Loucy (cell line): ENCODE data around the gene SURF1.

Experiments used
- H2AFZ ChIP-seq: fragments of 200-600 bp; sonication (generic); 2 replicates; pipeline ENCODE4 v1.6.0; 2016; ENCODE audit warnings: antibody characterized with exemption, mild to moderate bottlenecking, low read length, moderate library complexity
- H3F3A ChIP-seq: fragments of 200-600 bp; 2 replicates; pipeline ENCODE4 v1.6.0; 2016; ENCODE audit warnings: antibody characterized with exemption, low read depth, mild to moderate bottlenecking
- H3K27me3 ChIP-seq: fragments of 200-600 bp; sonication (generic); 2 replicates; pipeline ENCODE4 v1.6.1; 2014; ENCODE audit warnings: low read length, mild to moderate bottlenecking; ENCODE audit not compliant: insufficient read depth, poor library complexity, severe bottlenecking
- H3K36me3 ChIP-seq: fragments of 200-600 bp; sonication (generic); 2 replicates; pipeline ENCODE4 v1.6.1; 2016; ENCODE audit warnings: low read length; ENCODE audit not compliant: insufficient read depth
- H3K4me1 ChIP-seq: fragments of 200-600 bp; sonication (generic); 2 replicates; pipeline ENCODE4 v1.5.1; 2014; ENCODE audit warnings: low read length, mild to moderate bottlenecking; ENCODE audit not compliant: insufficient read depth, poor library complexity, severe bottlenecking
- H3K4me2 ChIP-seq: fragments of 200-600 bp; sonication (generic); 2 replicates; pipeline ENCODE4 v1.6.0; 2014; ENCODE audit warnings: antibody characterized with exemption, low read length, low read depth, mild to moderate bottlenecking; ENCODE audit not compliant: poor library complexity, severe bottlenecking
- H3K4me3 ChIP-seq: fragments of 200-600 bp; sonication (generic); 2 replicates; pipeline ENCODE4 v1.5.1; 2014; ENCODE audit warnings: low read length, mild to moderate bottlenecking, mixed read lengths; ENCODE audit not compliant: poor library complexity, severe bottlenecking
- H3K79me2 ChIP-seq: fragments of 200-600 bp; sonication (generic); 2 replicates; pipeline ENCODE4 v1.6.1; 2014; ENCODE audit warnings: low read length; ENCODE audit not compliant: insufficient read depth
- H3K9ac ChIP-seq: fragments of 200-600 bp; sonication (generic); 2 replicates; pipeline ENCODE4 v1.6.0; 2014; ENCODE audit warnings: mild to moderate bottlenecking, low read depth, low read length, moderate library complexity; ENCODE audit not compliant: poor library complexity, severe bottlenecking
- H3K9me2 ChIP-seq: fragments of 200-600 bp; sonication (generic); replicated peaks from 2 replicates; pipeline ENCODE4 v1.6.1; 2016; ENCODE audit warnings: low read depth, low read length, mixed read lengths
- H3K9me3 ChIP-seq: fragments of 200-600 bp; sonication (generic); 2 replicates; pipeline ENCODE4 v1.6.1; 2014; ENCODE audit warnings: mild to moderate bottlenecking, antibody characterized with exemption, low read length, low read depth; ENCODE audit not compliant: insufficient read depth
- H4K20me1 ChIP-seq: fragments of 200-600 bp; sonication (generic); 2 replicates; pipeline ENCODE4 v1.6.0; 2014; ENCODE audit warnings: antibody characterized with exemption, low read length, mild to moderate bottlenecking; ENCODE audit not compliant: insufficient read depth, poor library complexity, severe bottlenecking
- EZH2phosphoT487 ChIP-seq: fragments of 200-600 bp; IDR thresholded peaks from 2 replicates; pipeline ENCODE4 v1.6.1; 2018; ENCODE audit warnings: antibody characterized with exemption, mild to moderate bottlenecking, moderate library complexity, borderline replicate concordance
- TF ChIP-seq, protein P1 (sequence below): fragments of 200-600 bp; sonication (generic); conservative IDR thresholded peaks from 2 replicates; pipeline ENCODE4 v1.5.1; 2014; ENCODE audit warnings: mild to moderate bottlenecking, antibody characterized with exemption, low read length

Gene SURF1

GRCh38 chr9:133369422-133369821, 13.1 kb upstream of the SURF1 start:
- H3K9me3 ChIP-seq: no peaks in the 10 kb centered on the region
- no peaks in the 10 kb centered on the region for H3K27me3 ChIP-seq
- TF ChIP-seq, protein P1, sequence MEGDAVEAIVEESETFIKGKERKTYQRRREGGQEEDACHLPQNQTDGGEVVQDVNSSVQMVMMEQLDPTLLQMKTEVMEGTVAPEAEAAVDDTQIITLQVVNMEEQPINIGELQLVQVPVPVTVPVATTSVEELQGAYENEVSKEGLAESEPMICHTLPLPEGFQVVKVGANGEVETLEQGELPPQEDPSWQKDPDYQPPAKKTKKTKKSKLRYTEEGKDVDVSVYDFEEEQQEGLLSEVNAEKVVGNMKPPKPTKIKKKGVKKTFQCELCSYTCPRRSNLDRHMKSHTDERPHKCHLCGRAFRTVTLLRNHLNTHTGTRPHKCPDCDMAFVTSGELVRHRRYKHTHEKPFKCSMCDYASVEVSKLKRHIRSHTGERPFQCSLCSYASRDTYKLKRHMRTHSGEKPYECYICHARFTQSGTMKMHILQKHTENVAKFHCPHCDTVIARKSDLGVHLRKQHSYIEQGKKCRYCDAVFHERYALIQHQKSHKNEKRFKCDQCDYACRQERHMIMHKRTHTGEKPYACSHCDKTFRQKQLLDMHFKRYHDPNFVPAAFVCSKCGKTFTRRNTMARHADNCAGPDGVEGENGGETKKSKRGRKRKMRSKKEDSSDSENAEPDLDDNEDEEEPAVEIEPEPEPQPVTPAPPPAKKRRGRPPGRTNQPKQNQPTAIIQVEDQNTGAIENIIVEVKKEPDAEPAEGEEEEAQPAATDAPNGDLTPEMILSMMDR: no peak
- no peak for TF ChIP-seq EZH2phosphoT487
- H2AFZ ChIP-seq: no peak overlapping the region
- H3K4me1 ChIP-seq: peaks cover 60% of the 10 kb centered on the region
- H3K9me2 ChIP-seq: no peaks in the 10 kb centered on the region
- peaks cover 98% of the 10 kb centered on the region for H3K79me2 ChIP-seq
- H3K36me3 ChIP-seq: peaks cover 46% of the 10 kb centered on the region; the same call in 1 of the 2 replicates
- H3F3A ChIP-seq: peaks cover 16% of the 10 kb centered on the region
- H3K4me3 ChIP-seq: peak overlapping the region; percentile 74
- H3K4me2 ChIP-seq: peak overlapping the region; percentile 96
- peak overlapping the region; percentile 66 for H3K9ac ChIP-seq
- H4K20me1 ChIP-seq: peaks cover 92% of the 10 kb centered on the region

DNA sequence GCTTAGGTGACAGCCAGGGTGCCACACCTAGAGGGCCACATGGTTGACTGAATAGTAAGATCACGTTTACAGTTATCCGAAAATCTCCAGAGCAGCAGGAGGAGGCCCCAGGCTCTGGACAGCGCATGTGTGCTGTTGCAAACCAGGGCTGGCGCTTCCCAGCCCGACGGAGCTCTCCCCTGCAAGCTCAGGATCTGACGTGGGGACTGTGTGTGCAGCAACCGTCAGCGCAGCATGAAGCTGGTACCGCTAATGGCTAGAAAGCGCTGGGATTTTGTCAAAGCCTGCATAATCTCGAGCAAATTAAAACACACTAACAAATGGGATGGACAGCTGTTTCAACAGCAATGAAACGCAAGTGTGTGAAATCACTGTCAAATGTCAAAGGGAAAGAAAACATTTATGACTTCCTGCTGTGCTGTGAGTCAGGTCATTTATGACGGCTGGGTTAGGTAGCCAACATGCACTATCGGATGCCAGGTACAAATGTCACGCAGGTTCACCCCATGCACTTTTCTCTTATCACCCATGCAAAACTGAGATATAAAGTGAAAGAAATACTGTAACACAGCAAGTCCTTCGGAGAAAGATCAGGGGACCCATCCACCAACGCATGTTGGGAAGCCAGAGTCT, 12.1 kb upstream of the SURF1 start:
- Histone ChIP-seq H3K4me3 (peak overlapping the region; percentile 29), H3K4me2 (peak overlapping the region; percentile 96), H3K9ac (no peak overlapping the region), H3K79me2 (peaks cover 88% of the 10 kb centered on the region), H4K20me1 (peaks cover 87% of the 10 kb centered on the region), H3F3A (peaks cover 16% of the 10 kb centered on the region), H3K36me3 (peaks cover 55% of the 10 kb centered on the region; the same call in 1 of the 2 replicates), H3K4me1 (peaks cover 54% of the 10 kb centered on the region), H2AFZ (no peak overlapping the region), H3K27me3 (no peaks in the 10 kb centered on the region), H3K9me3 (no peaks in the 10 kb centered on the region), H3K9me2 (no peaks in the 10 kb centered on the region)
- no peak for TF ChIP-seq EZH2phosphoT487
- TF ChIP-seq, protein P1: no peak

- no peaks in the 10 kb centered on the region for H3K9me3 ChIP-seq
- no peaks in the 10 kb centered on the region for H3K27me3 ChIP-seq
- no peak overlapping the region for H3K4me3 ChIP-seq
- TF ChIP-seq EZH2phosphoT487: no peak
- TF ChIP-seq, protein P1: no peak
- H4K20me1 ChIP-seq: peaks cover 86% of the 10 kb centered on the region
- H3K4me1 ChIP-seq: peaks cover 49% of the 10 kb centered on the region
- no peak overlapping the region for H2AFZ ChIP-seq
- H3F3A ChIP-seq: peaks cover 16% of the 10 kb centered on the region
- H3K4me2 ChIP-seq: peak overlapping the region; percentile 96
- H3K9ac ChIP-seq: no peak overlapping the region
- peaks cover 61% of the 10 kb centered on the region; the same call in 1 of the 2 replicates for H3K36me3 ChIP-seq
- no peaks in the 10 kb centered on the region for H3K9me2 ChIP-seq
- H3K79me2 ChIP-seq: peaks cover 88% of the 10 kb centered on the region
Observed at GRCh38 chr9:133367778-133368177, 11.5 kb upstream of the SURF1 start.
